Stromal cell of bone marrow (primary cell): ENCODE results near the gene DNAI2.
"Not testable (repeated sequence)": the region's sequence is repeated elsewhere in the genome, so short reads cannot be mapped to it uniquely, and the experiment has no call there.

Source experiments
- DNase-seq: peaks from one replicate; pipeline ENCODE4 v3.0.0-alpha.2; 2012; ENCODE audit warnings: low read depth

The DNAI2 gene

DNA sequence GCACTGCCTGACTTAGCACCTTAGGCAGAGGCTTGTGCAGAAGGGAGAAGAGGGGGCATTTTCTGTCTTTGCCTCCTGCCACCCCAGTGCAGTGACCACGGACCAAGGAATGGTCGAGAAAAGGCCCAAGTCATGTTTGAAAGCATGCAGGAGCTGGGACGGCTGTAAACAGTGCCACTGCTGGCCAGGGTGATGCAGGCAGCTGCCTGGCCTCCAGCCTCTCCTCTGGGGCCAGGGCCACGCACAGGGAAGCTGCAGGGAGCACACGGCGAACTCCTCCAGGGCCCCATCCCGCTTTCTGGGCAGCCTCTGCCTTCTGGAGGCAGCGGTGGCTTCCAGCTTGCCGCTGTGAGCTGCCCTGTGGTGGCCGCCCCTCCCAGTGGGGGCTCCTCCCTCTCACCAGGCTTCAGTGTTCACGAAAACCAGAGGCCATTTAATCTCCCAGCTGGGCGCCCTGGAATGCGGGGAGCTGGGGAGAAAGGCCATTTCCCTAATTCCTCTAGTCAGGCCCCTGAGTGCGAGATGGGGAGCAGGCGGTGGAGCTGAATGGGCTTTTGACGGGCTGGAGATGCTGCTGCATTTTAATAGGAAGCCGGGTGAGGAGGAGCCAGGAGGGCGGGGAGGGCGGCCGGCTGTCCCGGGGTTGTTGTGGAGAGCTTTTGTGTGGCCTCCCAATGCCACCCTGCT lies 28.7 kb upstream of the DNAI2 start:
- DNase-seq, result no peak

DNA sequence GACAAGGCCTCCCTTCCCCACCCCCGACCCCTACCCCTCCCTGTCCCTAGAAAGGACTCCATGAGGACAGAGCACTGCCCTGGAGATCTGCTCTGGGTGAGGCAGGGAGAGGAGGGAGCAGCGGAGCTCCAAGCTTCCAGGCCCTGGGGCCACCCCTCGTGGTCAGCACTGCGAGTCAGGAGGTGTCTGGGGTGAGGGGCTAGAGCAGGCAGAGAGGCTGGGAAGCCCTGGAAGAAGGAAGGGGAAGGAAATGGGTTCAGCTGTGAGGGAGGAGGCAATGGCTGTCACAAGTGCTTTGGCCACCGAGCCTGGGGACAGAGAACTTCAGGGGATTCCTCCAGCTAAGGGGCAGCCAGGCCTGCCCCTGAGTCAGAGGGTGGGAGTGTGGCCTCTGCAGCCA lies 28.2 kb upstream of the DNAI2 start:
- no peak for DNase-seq

- DNase-seq, result no peak
These were observed 24.3 kb upstream of the DNAI2 start for GRCh38 chr17:74249590-74250270.

GRCh38 chr17:74250324-74250995 lies 23.6 kb upstream of the DNAI2 start:
- no peak for DNase-seq

DNA sequence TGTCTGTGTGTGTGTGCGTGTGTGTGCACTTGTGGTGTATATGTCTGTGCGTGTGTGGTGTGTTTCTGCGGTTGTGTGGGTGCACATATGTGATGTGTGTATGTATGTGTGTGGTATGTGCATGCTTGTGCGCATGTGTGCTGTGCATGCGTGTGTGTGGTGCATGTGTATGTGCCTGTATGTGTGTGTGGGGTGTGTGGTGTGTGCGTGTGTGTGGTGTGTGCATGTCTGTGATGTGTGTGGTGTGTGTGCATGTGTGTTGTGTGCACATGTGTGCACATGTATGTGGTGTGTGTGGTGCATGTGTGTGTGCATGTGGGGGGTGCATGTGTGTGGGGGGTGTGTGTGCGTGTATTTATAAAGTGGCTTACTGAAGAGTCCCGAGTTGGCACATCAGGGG lies 23.0 kb upstream of the DNAI2 start:
- no peak for DNase-seq

- no peak for DNase-seq
These were observed 22.5 kb upstream of the DNAI2 start for GRCh38 chr17:74251569-74251968.

DNA sequence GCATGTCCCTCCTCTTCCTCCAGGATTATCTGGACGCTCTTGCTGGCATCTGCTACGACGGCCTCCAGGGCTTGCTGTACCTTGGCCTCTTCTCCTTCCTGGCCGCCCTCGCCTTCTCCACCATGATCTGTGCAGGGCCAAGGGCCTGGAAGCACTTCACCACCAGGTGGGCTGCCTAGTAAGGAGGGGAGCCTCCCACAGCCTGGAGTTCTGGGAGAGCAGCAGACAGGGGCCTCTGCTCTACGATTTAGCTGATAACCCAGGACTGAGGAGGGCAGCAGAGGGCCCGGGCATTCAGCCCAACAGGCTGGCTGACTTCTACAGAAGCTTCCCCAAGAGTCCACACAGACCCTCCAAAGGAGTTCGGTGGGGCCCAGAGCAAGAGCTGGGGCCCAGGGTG lies 21.8 kb upstream of the DNAI2 start:
- no peak for DNase-seq

GRCh38 chr17:74253036-74253435 lies 21.0 kb upstream of the DNAI2 start:
- no peak for DNase-seq

DNA sequence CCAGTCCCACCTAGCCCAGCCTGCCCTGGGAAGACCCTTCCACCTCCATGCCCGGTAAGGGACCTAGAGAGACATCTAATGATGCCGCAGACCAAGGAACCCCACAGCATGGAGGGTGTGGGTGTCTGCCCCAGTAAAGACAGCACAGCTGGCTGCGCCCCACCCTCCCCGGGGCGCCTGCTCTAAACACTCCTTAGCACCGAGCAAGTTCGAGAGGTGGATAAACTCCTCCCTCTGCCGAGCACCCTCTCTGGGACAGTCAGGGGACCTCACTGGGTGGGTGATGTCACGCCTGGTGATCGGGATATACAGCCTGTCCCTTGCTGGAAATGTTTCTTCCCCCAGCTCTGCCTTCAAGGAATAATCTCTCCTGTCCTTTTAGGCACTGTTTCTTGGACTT lies 16.7 kb upstream of the DNAI2 start:
- no peak for DNase-seq

GRCh38 chr17:74259667-74260524 lies 14.1 kb upstream of the DNAI2 start:
- no peak for DNase-seq

DNA sequence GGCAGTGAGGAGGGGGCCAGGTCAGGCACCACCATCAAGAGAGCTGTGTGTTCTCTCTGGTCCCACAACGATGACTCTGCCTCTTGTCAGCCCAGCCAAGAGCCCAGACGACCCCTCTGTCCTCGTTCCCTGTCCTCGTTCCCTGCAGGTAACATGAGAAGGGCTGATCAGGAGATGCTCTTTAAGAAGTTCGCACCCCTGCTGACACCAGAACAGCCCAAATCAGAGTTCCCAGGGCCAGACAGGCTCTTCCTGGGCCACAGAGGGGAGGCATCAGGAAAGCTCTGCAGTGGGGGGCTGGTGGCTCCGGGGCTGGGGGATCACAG lies 13.5 kb upstream of the DNAI2 start:
- no peak for DNase-seq

- no peak for DNase-seq
These were observed 11.4 kb upstream of the DNAI2 start for GRCh38 chr17:74262601-74263000.

DNA sequence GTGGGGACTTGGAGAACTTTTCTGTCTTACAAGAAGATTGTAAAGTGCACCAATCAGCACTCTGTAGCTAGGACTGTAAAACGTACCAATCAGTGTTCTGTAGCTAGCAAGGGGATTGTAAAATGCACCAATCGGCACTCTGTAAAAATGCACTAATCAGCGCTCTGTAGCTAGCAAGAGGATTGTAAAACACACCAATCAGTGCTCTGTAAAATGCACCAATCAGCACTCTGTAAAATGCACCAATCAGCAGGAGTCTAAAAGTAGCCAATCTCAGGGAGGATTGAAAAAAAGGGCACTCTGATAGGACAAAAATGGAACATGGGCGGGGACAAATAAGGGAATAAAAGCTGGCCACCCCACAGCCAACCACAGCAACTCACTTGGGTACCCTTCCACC lies 7.0 kb upstream of the DNAI2 start:
- not testable (repeated sequence) for DNase-seq

- DNase-seq, result no peak
These were observed 6.5 kb upstream of the DNAI2 start for GRCh38 chr17:74267579-74267978.

GRCh38 chr17:74267987-74268499 lies 6.0 kb upstream of the DNAI2 start:
- DNase-seq, result no peak

- no peak for DNase-seq
These were observed 5.5 kb upstream of the DNAI2 start for GRCh38 chr17:74268558-74268957.

- no peak for DNase-seq
These were observed 3.7 kb upstream of the DNAI2 start for GRCh38 chr17:74270333-74270732.

DNA sequence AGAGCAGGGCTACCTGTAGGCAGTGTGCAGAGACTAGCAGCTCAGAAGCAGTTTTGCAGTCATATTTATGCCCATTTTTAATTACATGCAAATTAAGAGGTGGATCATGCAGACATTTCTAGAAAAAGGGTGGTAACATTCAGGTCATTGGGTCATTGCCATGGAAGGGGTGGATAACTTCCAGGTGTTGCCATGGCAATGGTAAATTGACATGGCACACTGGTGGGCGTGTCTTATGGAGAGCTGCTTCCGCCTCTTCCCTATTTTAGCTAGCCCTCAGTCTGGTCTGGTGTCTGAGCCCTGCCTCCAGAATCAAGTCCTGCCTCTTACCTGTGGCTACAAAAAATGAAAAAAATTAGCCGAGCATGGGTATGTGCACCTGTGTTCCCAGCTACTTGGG lies 2.8 kb upstream of the DNAI2 start:
- DNase-seq, result no peak

DNA sequence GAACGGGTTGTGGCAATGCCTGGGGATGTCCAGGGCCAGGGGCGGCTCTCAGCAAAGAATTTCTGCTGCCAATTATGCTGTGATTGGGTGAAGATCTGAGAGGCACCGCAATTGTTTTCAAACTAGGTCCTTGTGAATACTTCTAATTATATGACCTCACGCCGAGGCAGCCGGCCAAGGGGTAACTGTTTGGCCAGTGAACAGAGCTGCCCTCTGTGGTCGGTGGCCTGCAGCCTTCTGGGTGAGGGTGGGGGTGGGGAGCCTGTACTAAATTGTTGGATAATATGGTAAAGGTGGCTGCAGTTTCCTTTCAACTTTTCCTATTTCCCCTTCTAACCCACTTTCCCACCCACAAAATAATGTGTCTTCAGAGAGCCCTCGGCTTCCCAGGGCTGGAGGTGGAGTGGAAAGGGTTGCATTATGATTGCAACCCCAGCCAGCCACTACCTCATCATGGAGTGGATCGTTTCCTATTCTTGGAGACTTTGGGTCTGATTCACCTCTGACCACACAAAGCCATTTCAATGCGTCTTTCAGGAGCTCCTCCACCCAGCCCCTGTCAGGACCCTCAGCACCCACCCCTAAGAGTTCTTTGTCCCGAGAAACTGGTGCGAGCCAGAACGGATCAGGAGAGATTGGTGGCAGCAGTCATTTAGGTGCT lies 2.0 kb upstream of the DNAI2 start:
- no peak for DNase-seq

- DNase-seq, result peak; percentile 48
These were observed 1.3 kb upstream of the DNAI2 start for GRCh38 chr17:74272731-74273201.

DNA sequence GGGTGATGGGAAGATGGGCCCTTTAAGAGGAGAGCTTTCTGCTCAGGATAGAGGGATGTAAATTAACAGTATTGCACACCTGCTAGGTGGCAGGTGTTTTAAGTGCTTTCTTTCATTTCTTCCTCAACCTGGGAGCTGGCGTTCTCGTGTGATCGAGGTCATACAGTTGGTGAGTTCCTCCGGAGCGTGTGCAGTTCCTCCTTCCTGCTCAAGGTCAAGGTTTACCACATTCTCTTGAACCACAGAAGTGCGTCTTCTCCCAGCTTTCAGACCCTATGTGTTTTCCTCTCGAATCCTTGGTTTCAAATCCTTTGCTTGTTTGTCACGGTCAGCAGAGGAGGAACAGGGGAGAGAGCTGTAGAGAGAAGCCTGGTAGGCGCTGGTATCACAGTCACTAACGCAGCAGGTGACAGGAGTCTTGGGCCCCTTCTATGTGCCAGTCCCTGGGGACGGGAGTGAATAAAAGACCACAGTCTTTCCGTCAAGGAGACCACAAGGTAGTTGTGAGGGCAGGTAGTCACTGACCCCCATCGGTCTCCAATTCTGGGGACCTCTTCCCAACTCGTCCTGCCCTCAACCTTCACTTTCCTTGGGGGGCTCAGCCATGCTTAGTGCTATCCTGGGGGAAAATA lies 791 bp downstream of the DNAI2 start:
- no peak for DNase-seq
